HG03025 (cell line): Measurements from ENCODE around the gene SCGB3A2.
"Not testable (repeated sequence)": the region's sequence is repeated elsewhere in the genome, so short reads cannot be mapped to it uniquely, and the experiment has no call there.

Source experiments
- ATAC-seq: cut with Tn5 transposase; IDR thresholded peaks from one replicate; pipeline ENCODE4 v1.9.1; 2021; ENCODE audit warnings: mild to moderate bottlenecking, moderate library complexity; ENCODE audit not compliant: unreplicated experiment, low FRiP score

The SCGB3A2 gene

DNA sequence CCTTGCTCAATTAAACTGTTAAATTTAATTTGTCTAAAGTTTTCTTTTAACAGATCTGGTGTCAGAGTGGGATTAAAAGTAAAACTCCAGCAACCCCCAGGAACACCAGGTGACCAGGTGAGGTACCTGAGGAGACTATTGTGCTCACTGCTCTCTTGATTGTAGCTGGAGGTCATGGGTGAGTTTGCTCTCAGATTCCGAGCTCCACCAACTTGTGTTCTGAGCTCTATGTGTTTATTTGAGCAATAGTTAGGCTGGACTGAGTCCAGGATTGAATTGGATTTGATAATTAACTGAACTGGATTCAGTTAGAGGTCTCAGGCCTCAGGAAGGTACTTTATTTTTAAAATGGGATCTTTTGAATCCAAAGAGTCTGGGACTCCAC, 17.9 kb upstream of the SCGB3A2 start:
- no peak for ATAC-seq

DNA sequence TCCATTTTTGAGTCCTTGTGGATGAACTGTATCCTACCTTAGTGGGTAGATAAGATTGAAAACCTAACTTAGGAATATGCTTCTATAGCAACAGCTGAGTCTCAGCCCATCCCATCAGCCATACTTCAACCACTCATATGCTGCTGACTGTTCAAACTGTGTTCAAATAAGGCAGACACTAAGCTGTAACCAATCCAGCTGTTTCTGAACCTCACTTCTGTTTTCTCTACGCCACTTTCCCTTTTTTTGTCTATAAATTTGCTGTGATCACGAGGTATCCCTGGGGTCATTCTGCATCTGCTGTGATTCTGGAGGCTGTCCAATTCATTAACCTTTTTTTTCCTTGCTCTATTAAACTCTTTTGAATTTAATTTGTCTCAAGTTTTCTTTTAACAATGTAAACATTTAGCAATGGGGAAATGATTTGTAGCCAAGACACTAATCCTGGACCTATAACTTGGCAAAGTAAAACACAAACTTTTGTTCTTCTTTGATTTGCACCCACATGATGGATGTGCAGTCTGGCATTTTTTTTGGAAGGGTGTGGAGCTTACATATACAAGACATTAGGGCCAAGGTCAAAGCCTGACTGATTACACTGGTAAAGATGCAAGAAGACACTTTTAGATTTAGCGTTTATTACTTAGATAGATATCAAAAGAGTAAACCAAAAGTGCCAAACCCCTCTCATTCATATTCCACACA, 14.9 kb upstream of the SCGB3A2 start:
- no peak for ATAC-seq

DNA sequence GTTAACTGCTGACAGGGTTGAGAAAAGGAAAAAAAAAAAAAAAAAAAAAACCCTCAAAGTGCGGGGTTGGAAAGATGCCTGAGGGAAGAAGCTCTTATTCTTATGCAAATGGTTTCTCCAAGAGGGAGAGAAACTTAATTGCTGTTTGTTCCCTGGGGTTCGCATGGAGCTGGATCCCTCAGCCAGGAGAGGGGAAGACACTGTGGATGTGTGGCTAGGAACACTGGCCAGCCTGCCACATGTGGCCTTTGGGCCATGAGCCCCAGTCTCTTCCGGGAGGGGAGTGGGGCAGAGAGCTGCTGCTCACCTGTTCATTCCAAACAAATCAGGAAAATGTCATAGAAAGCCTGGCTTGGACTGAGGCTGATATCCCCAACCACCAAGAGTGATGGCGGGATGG, 9.4 kb upstream of the SCGB3A2 start:
- ATAC-seq, result no peak

DNA sequence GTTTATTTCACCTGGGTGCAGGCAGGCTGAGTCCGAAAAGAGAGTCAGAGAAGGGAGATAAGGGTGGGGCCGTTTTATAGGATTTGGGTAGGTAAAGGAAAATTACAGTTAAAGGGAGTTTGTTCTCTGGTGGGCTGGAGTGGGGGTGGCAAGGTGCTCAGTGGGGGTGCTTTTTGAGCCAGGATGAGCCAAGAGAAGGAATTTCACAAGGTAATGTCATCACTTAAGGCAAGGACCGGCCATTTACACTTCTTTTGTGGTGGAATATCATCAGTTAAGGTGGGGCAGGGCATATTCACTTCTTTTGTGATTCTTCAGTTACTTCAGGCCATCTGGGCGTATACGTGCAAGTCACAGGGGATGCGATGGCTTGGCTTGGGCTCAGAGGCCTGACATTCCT, 8.6 kb upstream of the SCGB3A2 start:
- ATAC-seq, result not testable (repeated sequence)

DNA sequence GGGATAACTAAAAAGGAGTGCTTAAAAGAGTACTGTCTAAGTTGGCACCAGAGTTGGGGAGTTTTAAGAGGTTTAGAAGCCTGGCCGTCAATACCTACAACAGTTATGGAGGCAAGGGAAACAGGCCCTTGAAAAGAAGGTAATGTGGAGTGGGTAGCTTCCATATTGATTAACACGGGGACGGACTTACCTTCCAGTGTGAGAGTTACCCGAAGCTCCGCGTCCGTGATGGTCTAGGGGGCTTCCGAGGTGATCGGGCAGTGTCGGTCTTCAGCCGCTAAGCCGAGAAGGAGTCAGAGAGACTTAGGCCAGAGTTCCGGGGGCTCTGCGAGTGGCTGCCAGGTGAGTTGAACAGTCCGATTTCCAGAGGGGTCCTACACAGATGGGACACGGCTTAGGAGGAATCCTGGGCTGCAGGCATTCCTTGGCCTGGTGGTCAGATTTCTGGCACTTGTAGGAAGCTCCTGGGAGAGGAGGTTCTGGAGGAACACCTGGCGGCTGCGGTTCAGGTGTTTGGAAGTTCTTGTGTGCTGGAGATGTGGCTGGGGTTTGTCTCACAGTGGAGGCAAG, 6.4 kb upstream of the SCGB3A2 start:
- not testable (repeated sequence) for ATAC-seq

DNA sequence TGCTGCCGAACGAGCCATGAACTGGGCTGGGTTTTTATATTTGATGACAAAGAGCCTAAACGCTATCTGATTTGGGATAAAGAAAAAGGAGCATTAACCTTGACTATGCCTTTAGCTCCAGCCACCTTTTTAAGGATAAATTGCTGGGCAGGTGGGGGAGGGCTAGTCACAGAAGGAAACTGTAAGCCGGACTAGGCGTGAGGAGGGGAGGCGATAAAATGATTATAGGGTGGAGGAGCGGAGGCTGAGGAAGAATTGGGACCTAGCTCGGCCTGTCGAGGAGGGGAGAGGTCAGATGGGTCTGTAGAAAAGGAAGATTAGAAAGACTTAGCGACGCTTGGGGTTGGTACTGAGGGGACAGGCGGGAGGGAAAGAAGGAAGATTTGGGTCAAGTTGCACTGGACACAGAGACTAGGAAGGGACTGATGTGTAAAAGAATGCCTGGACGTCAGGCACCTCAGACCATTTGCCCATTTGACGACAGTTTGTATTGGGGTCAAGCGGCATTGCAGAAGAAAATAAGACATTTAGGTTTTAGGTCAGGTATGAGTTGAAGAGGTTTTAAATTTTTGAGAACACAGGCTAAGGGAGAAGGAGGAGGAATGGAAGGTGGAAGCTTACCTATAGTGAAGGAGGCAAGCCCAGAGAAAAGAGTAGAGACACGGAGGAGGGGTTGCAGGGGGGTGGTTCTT, 5.6 kb upstream of the SCGB3A2 start:
- not testable (repeated sequence) for ATAC-seq

DNA sequence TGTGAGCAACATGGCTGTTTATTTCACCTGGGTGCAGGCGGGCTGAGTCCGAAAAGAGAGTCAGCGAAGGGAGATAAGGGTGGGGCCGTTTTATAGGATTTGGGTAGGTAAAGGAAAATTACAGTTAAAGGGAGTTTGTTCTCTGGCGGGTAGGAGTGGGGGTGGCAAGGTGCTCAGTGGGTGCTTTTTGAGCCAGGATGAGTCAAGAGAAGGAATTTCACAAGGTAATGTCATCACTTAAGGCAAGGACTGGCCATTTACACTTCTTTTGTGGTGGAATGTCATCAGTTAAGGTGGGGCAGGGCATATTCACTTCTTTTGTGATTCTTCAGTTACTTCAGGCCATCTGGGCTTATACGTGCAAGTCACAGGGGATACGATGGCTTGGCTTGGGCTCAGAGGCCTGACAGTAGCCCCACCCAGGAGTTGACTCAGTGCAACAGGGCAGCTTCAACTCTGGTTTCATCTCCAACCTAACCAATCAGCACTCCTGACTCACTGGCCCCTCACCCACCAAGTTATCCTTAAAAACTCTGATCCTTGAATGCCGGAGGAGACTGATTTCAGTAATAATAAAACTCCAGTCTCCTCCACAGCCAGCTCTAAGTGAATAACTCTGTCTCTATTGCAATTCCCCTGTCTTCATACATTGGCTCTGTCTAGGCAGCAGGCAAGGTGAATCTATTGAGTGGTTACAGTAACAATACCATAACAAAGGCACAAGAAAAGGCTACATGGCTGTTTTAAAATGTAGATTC, 4.2 kb upstream of the SCGB3A2 start:
- not testable (repeated sequence) for ATAC-seq

DNA sequence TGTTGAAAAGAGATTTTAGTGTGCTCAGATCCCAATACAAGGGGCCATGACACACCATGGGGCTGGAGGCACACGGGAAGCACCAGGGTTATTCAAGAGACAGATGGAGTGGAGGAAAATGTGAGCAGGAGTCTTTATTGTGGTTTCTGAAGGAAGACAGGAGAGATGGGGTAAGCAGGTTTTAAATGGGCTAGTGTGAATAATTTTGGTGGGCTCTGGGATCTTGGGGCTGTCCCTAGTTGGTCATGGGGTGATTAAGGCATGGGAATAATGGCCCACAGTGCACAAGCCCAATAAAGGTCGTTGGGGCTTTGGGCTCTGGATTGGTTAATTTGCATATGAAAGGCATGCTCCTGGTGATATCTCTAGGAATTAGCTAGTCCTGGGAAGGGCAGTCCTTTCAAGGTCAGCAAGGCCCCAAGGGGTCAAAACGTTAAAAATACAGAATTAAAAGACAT, 3.6 kb upstream of the SCGB3A2 start:
- no peak for ATAC-seq

DNA sequence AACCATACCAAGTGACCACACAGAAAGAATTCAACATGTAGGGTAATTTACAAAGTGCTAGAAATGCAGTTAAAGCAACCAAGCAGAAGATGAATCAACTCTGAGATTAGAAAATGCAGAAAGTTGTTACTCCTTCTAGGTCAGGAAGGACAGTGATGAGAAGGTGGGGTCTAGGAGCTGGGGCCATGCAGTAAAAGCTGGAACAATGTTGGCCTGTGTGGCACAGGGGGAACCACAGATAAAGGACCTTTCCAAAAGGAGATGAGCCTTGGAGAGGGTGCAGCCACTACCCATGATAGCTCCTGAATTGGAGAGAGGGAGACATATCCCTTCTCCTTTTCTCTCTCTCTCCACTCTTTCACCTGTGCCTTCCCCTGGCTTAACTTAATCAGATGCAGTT, 2.4 kb upstream of the SCGB3A2 start:
- no peak for ATAC-seq

DNA sequence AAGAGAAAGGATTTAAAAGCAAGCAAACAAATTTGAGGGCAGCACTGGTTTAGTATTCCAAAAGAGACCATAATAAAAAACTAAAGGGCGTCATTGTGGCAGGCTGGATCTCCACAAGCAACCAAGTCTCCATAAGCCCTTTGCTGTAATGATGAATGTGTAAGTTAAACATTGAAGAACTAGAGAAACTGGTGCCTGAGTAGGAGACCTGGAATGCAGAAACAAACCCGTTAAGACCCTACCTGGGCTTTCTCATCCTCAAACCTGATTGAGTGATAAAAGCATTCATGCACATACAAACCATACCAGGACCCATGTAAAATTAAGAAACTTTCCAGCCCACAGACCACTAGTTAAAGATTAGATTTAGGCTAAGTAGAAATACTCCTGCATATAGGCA, 1.9 kb upstream of the SCGB3A2 start:
- no peak for ATAC-seq

DNA sequence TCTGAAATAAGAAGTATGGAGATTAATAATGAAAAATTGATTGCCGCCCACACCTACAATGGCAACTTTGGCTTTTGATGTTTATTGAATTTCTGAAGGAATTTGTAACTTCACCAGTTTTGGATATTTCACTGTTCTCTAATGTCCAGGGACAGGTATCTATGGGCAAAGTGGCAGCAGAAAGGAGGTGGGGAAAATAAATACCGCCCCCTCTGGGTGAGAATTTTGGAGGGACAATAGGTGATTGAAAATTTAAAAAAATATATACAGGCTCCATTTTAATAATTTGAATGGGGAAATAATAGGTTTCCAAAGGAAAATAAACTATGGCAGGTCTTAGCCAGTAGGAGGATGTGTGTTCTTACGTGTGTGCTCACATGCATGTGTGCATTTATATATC, 1.3 kb downstream of the SCGB3A2 start:
- ATAC-seq, result no peak

DNA sequence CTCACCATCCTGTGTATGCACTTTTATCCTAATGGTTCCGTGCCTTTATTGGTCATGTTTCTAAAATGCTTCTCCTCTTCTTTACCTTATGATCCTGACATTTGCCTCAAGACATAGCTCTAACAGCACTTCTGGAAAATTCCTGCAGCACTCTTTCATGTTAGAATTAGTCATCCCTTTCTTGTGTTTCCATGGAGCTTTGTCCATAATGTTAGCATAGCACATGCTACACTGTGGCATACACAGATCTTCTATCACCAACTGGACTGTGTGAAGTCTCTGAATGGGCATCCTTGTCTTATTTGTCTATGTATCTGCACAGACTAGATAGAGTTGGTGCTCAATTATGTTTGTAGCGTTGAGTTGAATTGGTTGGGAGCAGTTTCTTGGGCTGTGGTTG, 2.0 kb downstream of the SCGB3A2 start:
- ATAC-seq, result no peak

DNA sequence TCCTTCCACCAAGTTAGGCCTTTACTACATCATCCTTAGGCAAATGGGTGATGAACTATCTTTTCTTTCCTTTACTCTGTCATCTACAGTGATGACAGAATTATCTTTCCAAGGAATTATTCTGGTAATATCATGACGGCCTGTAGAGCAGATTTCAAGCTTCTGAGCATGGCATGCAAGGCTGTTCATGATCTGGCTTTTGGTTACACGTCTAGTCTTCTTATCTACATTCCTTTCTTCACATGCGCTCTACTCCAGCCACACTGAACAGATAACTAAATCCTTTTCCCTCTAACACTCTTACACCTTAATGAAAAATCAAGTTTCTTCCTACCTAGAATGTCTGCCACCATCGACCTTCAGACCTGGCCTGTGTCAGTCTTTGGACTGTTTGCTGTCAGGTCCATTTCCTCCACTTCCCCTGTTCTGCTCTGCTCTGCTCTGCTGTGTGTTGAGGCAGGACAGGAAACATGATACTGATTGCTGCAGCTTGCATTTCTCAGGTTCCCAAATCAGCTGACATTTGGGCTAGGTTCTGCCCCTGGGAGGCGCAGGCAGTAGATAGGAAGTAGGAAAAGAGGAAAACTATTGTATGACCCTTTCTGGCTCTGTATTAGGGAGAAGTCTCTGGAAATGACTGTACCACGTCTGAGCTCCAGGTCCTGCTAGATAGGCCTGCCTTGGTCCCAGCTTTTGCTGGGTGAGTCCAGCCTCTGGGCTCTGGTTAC, 4.2 kb downstream of the SCGB3A2 start:
- no peak for ATAC-seq

DNA sequence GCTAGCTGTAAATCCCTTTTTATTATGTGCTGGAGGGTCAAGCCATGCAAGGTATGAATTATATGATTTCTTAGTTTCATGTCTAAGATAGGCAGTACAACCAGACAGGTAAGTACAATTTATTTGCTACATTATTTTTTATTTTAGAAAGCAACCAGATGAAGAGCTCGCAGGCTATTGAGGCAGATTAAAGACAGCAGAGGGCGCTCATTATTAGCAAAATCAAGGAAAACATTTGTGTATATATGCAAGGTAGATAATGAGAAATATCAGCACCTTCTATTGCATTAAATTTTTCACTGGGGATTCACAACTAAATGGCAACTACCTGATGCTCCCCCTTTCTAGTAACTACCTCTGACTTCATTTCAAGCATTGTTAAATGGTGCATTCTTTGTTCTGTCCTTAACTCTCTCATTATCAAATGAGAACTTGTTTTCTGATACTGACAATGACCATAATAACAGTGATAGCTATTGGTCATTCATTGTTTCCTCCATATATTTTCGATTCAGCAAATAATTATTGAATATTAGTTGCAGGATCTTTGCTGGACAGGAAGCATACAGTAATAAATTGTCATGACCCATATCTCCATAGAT, 8.6 kb downstream of the SCGB3A2 start:
- ATAC-seq, result no peak

DNA sequence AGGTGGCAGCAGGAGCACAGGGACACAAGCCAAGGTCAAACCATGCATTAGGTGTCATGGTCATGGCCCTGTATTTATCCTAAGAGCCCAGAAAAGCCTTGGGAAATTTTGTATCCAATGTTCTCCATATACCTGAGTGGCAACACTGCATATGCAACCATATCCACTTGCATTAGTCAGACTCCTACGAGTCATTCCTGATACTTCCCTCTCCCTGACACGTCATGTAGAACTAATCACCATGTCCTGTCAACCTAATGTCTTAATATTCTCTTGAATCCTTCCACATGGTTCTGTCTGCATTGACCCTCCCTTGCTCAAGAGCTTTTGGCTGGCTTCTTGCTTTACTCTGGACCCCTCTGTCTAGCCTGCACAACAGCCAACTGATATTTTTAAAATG, 9.4 kb downstream of the SCGB3A2 start:
- no peak for ATAC-seq

DNA sequence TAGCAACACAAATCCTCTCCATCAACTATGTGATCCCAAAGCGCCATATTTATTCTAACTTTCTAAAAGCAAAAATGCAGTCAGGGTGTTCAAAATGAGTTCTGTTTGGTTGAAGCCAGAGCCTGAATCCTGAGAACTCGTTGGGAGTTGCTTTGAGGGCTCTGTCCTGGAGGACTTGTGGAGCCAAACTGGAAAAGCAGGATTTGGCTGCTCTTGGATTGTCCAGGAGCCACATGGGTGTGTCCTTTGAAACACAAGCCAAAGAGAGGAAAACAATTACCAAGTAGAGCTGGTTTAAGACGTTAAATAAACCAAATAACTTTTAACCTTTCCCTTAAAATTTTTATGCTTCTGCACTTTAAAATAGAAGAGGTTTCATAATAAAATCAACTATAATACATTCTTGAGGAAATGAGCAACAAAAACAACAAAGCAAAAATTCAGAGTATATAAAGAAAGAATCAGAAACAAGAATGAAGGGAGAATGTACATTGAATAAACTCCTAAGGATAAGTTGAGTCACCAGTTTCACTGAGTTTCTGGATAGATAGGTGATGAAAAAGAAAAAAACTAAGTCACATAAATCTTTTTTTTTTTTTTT, 14.3 kb downstream of the SCGB3A2 start:
- ATAC-seq, result no peak

DNA sequence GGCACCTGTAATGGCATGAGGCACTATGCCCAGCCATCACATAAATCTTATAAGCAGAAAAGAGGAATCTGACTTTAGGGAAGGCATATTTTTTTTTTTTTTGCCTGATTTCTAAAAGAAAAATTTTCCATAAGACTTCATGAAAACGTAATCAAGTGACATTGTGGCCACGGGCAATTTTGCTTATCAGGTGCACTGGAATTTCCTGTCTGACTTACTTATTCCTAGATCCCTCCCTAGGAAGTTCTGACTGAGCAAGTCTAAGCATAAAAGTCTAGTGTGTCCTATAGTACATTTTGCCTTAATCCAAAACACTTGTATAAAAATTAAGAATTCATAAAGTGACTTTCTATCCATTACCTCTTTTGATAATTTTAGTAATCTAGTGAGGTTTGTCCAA, 15.3 kb downstream of the SCGB3A2 start:
- no peak for ATAC-seq

DNA sequence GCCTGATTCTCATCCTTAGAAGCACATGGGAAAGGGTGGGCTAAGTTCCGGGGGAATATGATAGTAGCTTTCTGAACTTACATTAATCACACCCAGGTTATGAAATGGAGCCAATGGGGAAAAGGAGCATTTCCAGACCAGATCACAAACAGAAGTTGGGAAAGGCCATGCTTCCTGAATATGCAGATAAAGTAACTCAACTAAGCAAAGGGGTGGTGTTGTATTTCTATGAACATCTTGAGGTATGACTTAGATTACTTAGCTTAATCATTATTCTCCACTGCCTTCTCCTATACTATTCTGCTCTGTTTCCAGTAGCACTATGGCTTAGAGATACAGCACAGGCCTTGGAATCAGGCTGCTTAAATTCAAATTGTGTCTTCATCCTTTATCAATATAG, 17.4 kb downstream of the SCGB3A2 start:
- ATAC-seq, result no peak

DNA sequence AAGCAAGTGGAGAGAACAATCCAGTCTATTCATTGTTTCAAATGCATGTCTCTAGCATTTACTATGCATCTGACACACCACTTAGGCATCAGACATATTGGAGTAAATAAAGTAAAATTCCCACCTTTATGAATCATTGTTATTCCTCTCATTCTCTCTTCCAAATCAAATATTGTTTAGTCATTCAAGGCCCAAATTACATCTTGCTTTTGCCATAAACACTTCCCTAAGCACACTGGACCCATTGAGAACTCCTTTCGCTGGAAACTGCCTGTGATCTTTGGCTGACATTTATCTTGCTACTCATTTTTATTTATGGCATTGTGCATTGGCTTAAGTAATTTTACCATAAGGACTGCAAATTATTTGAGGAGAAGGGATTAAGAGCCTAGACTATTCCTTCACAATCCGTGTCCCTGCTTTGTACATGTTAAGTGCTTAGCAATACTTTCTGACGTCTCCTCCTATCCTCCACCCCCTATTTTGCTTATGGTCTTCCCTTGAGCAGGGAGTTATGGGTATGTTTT, 20.4 kb downstream of the SCGB3A2 start:
- ATAC-seq, result no peak
